B cell (primary cell): ENCODE results near the gene EHD3. TPM values are rescaled to one million over a fixed set of nuclear protein-coding genes. Genes with fewer than 3 reads are reported as not detected.

ENCODE experiments used
- ATAC-seq: fragments of 200-7000 bp; cut with Tn5 transposase; one replicate; pipeline ENCODE4 v1.10.0; 2021; ENCODE audit warnings: low read depth, mild to moderate bottlenecking, moderate number of reproducible peaks, moderate library complexity
- CTCF ChIA-PET: fragments of 350-600 bp; sonication (Branson Sonifier 250); formaldehyde crosslinking; loops from one replicate; lab custom pipeline; 2021; ENCODE audit warnings: antibody characterized with exemption, inconsistent platforms; lab: Charles Lee
- POLR2A ChIA-PET: fragments of 350-600 bp; sonication (Branson Sonifier 250); formaldehyde crosslinking; loops from one replicate; lab custom pipeline; 2021; ENCODE audit warnings: antibody characterized with exemption; lab: Charles Lee
- DNase-seq: peaks from one replicate; pipeline ENCODE4 v3.0.0; 2013
- H2AFZ ChIP-seq: 2 replicates; pipeline ENCODE4 v1.6.1; 2012; ENCODE audit warnings: mild to moderate bottlenecking, low read depth, low read length; ENCODE audit not compliant: insufficient read depth, poor library complexity, severe bottlenecking
- H3K27ac ChIP-seq, 2 donors: 1 replicate in 1 of 2; 2 replicates in 1 of 2; pipeline ENCODE4 v1.5.1; 2012 to 2013; ENCODE audit warnings: low read length in 2 of 2, mild to moderate bottlenecking in 2 of 2, moderate library complexity in 1 of 2
- H3K27me3 ChIP-seq, 4 experiments: fragments of 200-600 bp in 1 of 4; sonication (generic) in 1 of 4; replicated peaks in 1 of 4; 1 replicate in 2 of 4; 2 replicates in 2 of 4; pipeline versions ENCODE4 v1.6.1 to v1.7.0; 2013 to 2016; ENCODE audit warnings: low read length in 3 of 4, mild to moderate bottlenecking in 2 of 4, mixed read lengths in 1 of 4, moderate library complexity in 1 of 4; ENCODE audit not compliant: insufficient read depth in 4 of 4, control insufficient read depth in 3 of 4; ENCODE audit errors: control extremely low read depth in 1 of 4
- H3K36me3 ChIP-seq, 2 experiments: replicated peaks in 1 of 2; 1 replicate in 1 of 2; 2 replicates in 1 of 2; pipeline versions ENCODE4 v1.6.1 to v1.7.1; 2013; ENCODE audit warnings: low read length in 1 of 2; ENCODE audit not compliant: insufficient read depth in 2 of 2, control insufficient read depth in 1 of 2; ENCODE audit errors: control extremely low read depth in 1 of 2, extremely low read depth in 1 of 2
- H3K4me1 ChIP-seq, 2 donors: fragments of 200-600 bp in 1 of 2; sonication (generic) in 1 of 2; 1 replicate in 1 of 2; 2 replicates in 1 of 2; pipeline versions ENCODE4 v1.5.1 to v1.6.1; 2013 to 2017; ENCODE audit warnings: low read length in 2 of 2; ENCODE audit not compliant: control insufficient read depth in 2 of 2, insufficient read depth in 2 of 2
- H3K4me2 ChIP-seq: replicated peaks from 2 replicates; pipeline ENCODE3; 2012; ENCODE audit warnings: mild to moderate bottlenecking, low read depth, low read length; ENCODE audit not compliant: poor library complexity, severe bottlenecking
- H3K4me3 ChIP-seq, 5 experiments: fragments of 200-600 bp in 1 of 5; sonication (generic) in 1 of 5; 1 replicate in 3 of 5; 2 replicates in 2 of 5; pipeline versions ENCODE4 v1.5.1 to v1.7.0; 2011 to 2016; ENCODE audit warnings: low read length in 4 of 5, mild to moderate bottlenecking in 4 of 5, low read depth in 2 of 5, control low read depth in 1 of 5, moderate library complexity in 1 of 5; ENCODE audit not compliant: insufficient read depth in 1 of 5; ENCODE audit errors: control extremely low read depth in 1 of 5, extremely low read depth in 1 of 5
- H3K79me2 ChIP-seq: fragments of 200-600 bp; sonication (generic); one replicate; pipeline ENCODE4 v1.6.0; 2016; ENCODE audit warnings: low read length; ENCODE audit not compliant: control insufficient read depth, insufficient read depth
- H3K9ac ChIP-seq: fragments of 200-600 bp; sonication (generic); 2 replicates; pipeline ENCODE4 v1.6.1; 2017; ENCODE audit warnings: mild to moderate bottlenecking, low read length, moderate library complexity
- H3K9me3 ChIP-seq, 3 donors: one replicate each; pipeline versions ENCODE4 v1.6.1 to v1.7.1; 2013; ENCODE audit warnings: low read length in 2 of 3; ENCODE audit not compliant: control insufficient read depth in 2 of 3, insufficient read depth in 1 of 3; ENCODE audit errors: control extremely low read depth in 1 of 3
- H4K20me1 ChIP-seq: 2 replicates; pipeline ENCODE4 v1.6.0; 2012; ENCODE audit warnings: mild to moderate bottlenecking, low read length; ENCODE audit not compliant: insufficient read depth, control insufficient read depth, poor library complexity, severe bottlenecking
- H3K27ac Mint-ChIP-seq: one replicate; pipeline ENCODE4 v1.8.0; 2021; ENCODE audit warnings: mixed read lengths
- H3K27me3 Mint-ChIP-seq: one replicate; pipeline ENCODE4 v1.8.0; 2021; ENCODE audit warnings: mixed read lengths
- H3K4me1 Mint-ChIP-seq: one replicate; pipeline ENCODE4 v1.8.0; 2021; ENCODE audit warnings: mixed read lengths
- H3K4me3 Mint-ChIP-seq: one replicate; pipeline ENCODE4 v1.8.0; 2021; ENCODE audit warnings: mixed read lengths
- H3K9me3 Mint-ChIP-seq: one replicate; pipeline ENCODE4 v1.8.0; 2022; ENCODE audit warnings: mixed read lengths; ENCODE audit not compliant: insufficient read depth
- EZH2 ChIP-seq: IDR thresholded peaks from 2 replicates; pipeline ENCODE4 v1.6.1; 2012; ENCODE audit warnings: borderline replicate concordance, low read depth, mild to moderate bottlenecking, moderate library complexity, low read length; ENCODE audit not compliant: insufficient read depth, poor library complexity, severe bottlenecking
- WGBS: methylation state at CpG from one replicate; pipeline ENCODE4 v1.1.5; 2013; ENCODE audit warnings: missing lambda C conversion rate; ENCODE audit not compliant: insufficient coverage; 5-methylcytosine and 5-hydroxymethylcytosine counted together
- intact Hi-C: fragments of 100-400 bp; cut with micrococcal nuclease; formaldehyde crosslinking; loops from one replicate; pipeline ENCODE4 v1.10.0; 2022
- polyA plus RNA-seq: library from polyadenylated mRNA; depleted of rRNA; stranded (reverse); fragments of >200 nt; gene quantifications from 2 replicates; pipeline ENCODE4 v1.2.3, GENCODE V29; 2012
- total RNA-seq, 2 donors: library from RNA; stranded (reverse); fragments of 120-200 nt in 1 of 2; gene quantifications; 1 replicate in 1 of 2; 2 replicates in 1 of 2; pipeline versions ENCODE4 v1.2.3 to v1.2.4, GENCODE V29; 2013 to 2022
- TF ChIP-seq, protein P1 (sequence below): fragments of 200-600 bp; IDR thresholded peaks from one replicate; pipeline ENCODE4 v1.8.0; 2022; ENCODE audit warnings: antibody characterized with exemption, mild to moderate bottlenecking

The EHD3 gene
- total and polyA plus RNA-seq, 2 donors (not counting 1 experiment from before 2014, with no cell fraction given): 19.0 to 60.5 TPM

GRCh38 chr2:31256611-31257382 is 22.8 kb downstream of the EHD3 start:
- Histone ChIP-seq H3K27me3 (no peaks in the 10 kb centered on the region), H3K9ac (peak overlapping the region; percentile 25), H3K36me3 (peaks cover 0 to 16% of the 10 kb centered on the region in 2 experiments), H3K9me3 (peaks cover 0 to 6% (median 0%) of the 10 kb centered on the region in 3 donors), H3K4me2 (peak overlapping the region; percentile 55), H4K20me1 (no peaks in the 10 kb centered on the region), H3K79me2 (no peaks in the 10 kb centered on the region), H3K4me1 (peaks cover 71 to 78% of the 10 kb centered on the region in 2 donors), H3K4me3 (peak overlapping the region in 2 of 5 experiments; percentile 21 to 26), H2AFZ (no peak overlapping the region), H3K27ac (peak overlapping the region; percentile 51 to 60)
- POLR2A ChIA-PET: interaction anchor here (0.6 to 2.7 kb wide), 13 partner anchors 12 to 545 kb away, joined by 3 to 26 read pairs (median 5); partner anchors contain the start of genes CAPN14 and EHD3
- H3K4me3 Mint-ChIP-seq: peak overlapping the region; percentile 83
- peak overlapping the region; percentile 96 for H3K27ac Mint-ChIP-seq
- no peak for DNase-seq
- intact Hi-C loops: loop anchor here (1.0 to 2.0 kb wide), 3 partner anchors 22 to 86 kb away; partner anchors contain the start of gene EHD3
- TF ChIP-seq, protein P1, sequence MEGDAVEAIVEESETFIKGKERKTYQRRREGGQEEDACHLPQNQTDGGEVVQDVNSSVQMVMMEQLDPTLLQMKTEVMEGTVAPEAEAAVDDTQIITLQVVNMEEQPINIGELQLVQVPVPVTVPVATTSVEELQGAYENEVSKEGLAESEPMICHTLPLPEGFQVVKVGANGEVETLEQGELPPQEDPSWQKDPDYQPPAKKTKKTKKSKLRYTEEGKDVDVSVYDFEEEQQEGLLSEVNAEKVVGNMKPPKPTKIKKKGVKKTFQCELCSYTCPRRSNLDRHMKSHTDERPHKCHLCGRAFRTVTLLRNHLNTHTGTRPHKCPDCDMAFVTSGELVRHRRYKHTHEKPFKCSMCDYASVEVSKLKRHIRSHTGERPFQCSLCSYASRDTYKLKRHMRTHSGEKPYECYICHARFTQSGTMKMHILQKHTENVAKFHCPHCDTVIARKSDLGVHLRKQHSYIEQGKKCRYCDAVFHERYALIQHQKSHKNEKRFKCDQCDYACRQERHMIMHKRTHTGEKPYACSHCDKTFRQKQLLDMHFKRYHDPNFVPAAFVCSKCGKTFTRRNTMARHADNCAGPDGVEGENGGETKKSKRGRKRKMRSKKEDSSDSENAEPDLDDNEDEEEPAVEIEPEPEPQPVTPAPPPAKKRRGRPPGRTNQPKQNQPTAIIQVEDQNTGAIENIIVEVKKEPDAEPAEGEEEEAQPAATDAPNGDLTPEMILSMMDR: no peak
- TF ChIP-seq EZH2: no peak
- CTCF ChIA-PET: interaction anchor here (0.7 to 5.9 kb wide), 17 partner anchors 7 to 1110 kb away, joined by 3 to 33 read pairs (median 5); partner anchors contain the start of genes CAPN14, EHD3, GALNT14 and YPEL5
- H3K4me1 Mint-ChIP-seq: peaks cover 75% of the 10 kb centered on the region
- no peaks in the 10 kb centered on the region for H3K27me3 Mint-ChIP-seq
- H3K9me3 Mint-ChIP-seq: no peaks in the 10 kb centered on the region
- ATAC-seq: peak; percentile 2
- WGBS: 74% methylated on average over 2 of the region's 4 CpGs
